RCC 7860 (cell line): ENCODE results near the gene BCOR.

ENCODE experiments used
- DNase-seq: peaks from one replicate; pipeline ENCODE4 v3.0.0-alpha.2; 2015; ENCODE audit warnings: low spot score
- FAIRE-seq: peaks from 2 replicates; lab custom pipeline; 2012; peaks lifted over from hg19 to GRCh38; lab: Jason Lieb, UNC

BCOR gene

GRCh38 chrX:40007756-40008705 lies 89.7 kb downstream of the BCOR start:
- FAIRE-seq (no peak), DNase-seq (no peak)

DNA sequence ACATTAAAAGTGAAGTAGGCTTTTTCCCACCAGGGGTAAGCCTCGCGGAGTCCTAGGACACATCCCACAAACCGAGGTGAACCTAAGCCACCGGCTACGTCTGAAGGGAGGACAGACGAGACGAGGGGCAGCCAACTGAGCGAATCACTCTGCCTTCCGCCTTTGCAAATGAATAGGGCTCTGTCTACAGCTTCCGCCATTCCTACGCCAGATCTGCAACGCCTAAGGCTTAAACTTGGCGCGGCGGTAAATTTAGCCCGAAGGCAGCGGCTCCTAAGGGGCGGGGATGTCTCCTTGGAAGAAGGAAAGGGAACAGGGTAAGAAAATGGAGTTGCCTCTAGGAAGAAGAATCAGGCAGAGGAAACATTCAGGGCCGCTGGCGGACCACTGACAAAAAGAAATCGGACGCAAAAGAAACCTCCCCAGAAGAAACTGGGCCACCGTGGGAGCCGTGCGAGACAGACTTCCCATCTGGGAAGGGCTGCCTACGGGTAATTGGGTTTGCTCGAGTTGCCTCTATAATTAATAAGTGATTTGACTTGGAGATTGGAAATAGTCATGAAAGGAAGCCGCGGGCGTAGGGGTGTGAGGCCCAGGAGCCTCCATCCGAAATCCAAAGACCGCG lies 90.5 kb downstream of the BCOR start:
- no peak for DNase-seq
- FAIRE-seq = no peak

DNA sequence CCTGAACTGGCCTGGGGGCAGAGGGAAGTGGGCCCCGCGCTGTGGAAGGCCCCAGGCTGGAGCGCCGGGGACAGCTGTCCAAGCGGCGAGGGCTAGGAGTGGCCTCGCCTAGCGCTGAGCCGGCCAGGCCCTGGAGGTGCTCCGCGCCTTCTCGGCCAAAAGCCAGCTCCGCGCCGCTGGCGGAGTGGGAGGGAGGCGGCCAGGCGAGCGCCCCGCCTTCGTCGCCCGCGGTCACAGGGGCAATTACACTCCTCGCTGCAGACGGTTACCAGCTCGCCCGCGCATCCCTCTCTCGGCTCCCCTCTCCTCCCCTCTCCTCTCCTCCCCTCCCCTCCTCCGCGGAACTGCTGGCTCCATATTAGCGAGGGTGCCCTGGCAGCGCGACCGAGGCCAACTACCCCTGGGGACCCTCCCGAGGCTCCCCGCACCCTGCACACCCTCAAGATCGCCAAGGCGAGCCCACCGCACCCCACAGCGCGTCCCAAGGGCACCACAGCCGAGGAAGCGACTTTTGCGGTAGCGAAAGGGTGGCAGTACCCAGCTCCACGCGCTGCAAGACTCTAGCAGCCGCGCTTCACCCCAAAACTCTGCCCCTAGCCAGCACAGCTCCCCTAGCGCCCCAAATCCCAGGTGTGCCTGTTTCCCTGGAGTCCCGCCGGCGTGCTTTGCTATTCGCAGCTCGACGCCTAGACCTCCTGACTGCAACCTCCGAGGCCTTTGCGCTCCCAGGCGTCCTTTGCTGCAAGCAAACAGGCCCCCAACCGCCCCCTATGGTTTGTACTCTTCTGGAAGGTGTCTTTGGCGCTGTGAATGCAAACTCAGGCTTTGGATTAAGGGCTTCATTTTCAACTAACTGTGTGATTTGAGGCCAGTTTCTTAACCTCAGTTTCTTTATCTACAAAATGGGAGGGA lies 91.4 kb downstream of the BCOR start:
- DNase-seq = no peak
- FAIRE-seq = no peak

- FAIRE-seq (no peak), DNase-seq (no peak)
Measured at GRCh38 chrX:40005292-40006011, 92.3 kb downstream of the BCOR start.

GRCh38 chrX:40004921-40005291 lies 92.9 kb downstream of the BCOR start:
- DNase-seq (no peak), FAIRE-seq (no peak)

GRCh38 chrX:40004246-40004535 lies 93.6 kb downstream of the BCOR start:
- FAIRE-seq (no peak), DNase-seq (no peak)

GRCh38 chrX:40003428-40004245 lies 94.1 kb downstream of the BCOR start:
- DNase-seq (no peak), FAIRE-seq (no peak)

- FAIRE-seq = no peak
Measured at GRCh38 chrX:40003071-40003427, 94.7 kb downstream of the BCOR start.

More at GRCh38 chrX:40003071-40003427, 94.7 kb downstream of the BCOR start:
- DNase-seq = no peak
